IPS DF 4.7 (cell line): ENCODE results near the gene GABRG3.
"Not testable (repeated sequence)": the region's sequence is repeated elsewhere in the genome, so short reads cannot be mapped to it uniquely, and the experiment has no call there.

Experiments
- DNase-seq: peaks from one replicate; pipeline ENCODE4 v3.0.0-alpha.2; 2013; ENCODE audit warnings: low spot score; ENCODE audit errors: extremely low read depth

The GABRG3 gene

GRCh38 chr15:27175472-27176153 lies 204.6 kb downstream of the GABRG3 start:
- peak; percentile 53 for DNase-seq

GRCh38 chr15:27176785-27177406 lies 205.9 kb downstream of the GABRG3 start:
- no peak for DNase-seq

DNA sequence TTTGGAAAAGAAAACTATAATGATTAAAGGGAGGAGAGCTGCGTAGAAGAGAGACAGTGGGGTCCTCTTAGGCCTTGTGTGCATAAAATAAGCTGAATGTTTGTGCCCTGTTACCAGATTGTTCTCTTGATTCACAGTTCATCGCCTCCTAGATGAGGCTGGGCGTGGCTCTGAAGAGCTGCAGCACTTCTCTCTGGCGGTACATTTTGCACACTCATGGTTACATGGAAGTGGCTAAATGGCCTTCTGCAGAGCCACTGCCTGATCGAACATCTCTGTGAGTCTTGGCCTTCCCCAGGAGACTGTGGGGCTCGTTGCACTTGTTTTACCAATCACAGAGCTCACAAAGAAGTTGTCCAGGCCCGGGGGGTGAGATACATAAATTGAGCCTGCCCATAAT lies 208.8 kb downstream of the GABRG3 start:
- no peak for DNase-seq

GRCh38 chr15:27182561-27183110 lies 211.7 kb downstream of the GABRG3 start:
- no peak for DNase-seq

- no peak for DNase-seq
These were observed 212.2 kb downstream of the GABRG3 start for GRCh38 chr15:27183201-27183600.

- not testable (repeated sequence) for DNase-seq
These were observed 220.5 kb downstream of the GABRG3 start for GRCh38 chr15:27191515-27191914.

- no peak for DNase-seq
These were observed 225.7 kb downstream of the GABRG3 start for GRCh38 chr15:27196691-27197090.

DNA sequence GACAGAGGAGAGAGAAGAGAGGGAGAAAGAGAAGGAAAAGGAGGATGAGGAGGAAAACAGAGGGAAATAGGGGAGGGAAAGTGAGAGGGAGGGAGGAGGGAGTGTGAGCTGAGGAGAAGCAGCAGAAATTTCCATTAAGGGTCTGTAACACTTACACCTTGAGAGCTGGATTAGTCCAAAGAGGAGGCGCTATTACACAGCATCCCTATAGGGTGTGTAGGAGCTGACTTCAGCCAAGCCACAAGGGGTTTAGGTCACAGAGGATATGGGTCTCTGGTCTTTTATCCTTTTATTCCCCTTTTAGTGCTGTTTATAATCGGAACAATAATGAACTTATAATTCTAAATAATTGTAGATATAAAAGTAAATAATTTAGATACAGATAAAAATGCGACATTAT lies 230.4 kb downstream of the GABRG3 start:
- no peak for DNase-seq

GRCh38 chr15:27210176-27210575 lies 239.2 kb downstream of the GABRG3 start:
- DNase-seq: no peak

DNA sequence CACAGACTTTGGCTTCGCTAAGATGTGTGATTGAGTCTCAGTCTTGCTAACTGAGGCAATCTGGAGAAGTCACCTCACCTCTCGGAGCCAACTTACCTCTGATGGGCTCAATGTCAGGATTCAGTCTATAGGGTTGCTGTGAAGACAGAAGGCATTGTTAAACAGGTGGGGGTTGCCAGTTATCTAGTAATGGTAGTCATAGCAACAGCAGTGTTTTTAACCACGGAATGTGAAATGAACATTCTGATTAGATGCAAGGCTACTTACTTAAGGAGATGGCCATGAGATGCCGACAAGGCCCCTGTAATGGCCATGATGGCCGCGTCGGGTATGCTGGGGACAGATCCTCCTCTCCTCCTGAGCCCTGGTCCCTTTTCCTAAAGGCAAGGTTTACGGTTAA lies 243.1 kb downstream of the GABRG3 start:
- DNase-seq: no peak

- DNase-seq: no peak
These were observed 244.0 kb downstream of the GABRG3 start for GRCh38 chr15:27214961-27215360.

DNA sequence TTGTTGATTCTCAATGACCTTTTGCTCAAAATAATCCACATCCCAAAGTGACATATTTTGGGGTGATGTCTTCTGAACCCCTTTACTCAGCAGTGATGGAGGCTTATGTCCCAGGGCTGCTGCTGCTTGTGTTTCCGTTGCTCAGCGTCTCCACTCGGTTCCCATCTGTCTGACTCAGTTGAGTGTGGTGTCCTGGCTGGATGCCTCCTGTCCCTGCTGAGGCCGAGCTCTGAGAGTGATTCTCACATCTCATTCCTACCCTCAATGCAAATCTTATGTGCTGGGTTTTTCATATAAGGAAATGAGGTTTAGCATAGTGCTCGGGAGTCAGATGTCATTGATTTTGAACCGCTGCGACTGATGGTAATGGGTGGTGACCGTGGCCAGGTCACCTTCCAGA lies 247.4 kb downstream of the GABRG3 start:
- DNase-seq: no peak

DNA sequence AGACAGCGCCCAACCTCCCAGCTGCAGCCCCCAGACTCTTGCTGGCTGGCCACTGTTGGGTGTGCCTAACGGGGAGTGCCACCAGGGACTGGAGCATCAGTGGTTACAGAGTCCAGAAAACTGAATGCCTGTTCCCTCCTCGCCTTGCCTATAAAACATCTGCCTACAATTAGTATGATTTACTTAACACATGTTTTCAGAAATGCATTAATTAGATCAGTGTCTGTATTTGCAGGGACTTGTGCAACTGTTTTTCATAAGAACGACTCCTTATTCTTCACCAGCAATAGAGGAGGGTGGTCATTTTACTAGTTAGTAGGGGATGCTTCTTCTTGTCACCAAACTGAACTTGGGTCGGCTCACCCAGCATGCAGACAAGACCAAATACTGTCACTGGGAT lies 248.7 kb downstream of the GABRG3 start:
- DNase-seq: no peak

DNA sequence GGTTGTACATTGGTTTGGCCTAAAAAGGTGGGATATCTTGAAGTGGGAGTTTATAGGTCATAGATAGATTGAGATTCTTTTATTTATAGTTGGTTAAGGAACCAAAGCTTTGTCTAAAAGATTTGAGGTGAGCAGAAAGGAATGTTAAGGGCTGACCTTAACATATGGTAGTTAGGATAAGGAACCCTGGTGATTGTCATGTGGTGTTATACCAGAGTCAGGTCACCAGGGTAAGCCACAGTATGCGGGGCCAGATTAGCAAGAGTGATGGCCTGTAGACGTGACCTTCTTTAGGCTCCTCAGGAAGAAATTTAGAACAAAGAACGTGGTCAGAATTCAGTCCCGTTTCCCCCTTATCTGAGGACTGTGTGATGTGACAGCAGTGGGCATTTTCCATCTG lies 249.2 kb downstream of the GABRG3 start:
- DNase-seq: no peak

- no peak for DNase-seq
These were observed 251.5 kb downstream of the GABRG3 start for GRCh38 chr15:27222479-27222878.

GRCh38 chr15:27223179-27223578 lies 252.2 kb downstream of the GABRG3 start:
- no peak for DNase-seq

DNA sequence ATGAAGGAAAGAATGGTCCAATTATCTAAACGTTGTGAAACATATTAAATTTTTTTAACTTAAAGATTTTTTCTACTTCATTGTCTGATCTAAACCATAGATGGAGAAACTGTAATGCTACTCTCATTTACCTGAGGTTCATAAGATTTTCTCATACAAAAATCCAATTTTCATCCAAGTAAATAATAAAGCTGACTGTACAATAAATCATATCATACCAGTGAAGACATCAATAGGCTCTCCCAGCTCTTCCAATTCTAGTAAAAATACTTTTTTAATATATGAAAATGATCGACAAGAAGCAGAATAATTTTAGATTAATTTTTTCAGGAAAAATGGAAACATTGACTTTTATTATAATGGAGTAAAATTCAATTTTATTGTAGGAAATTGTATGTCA lies 260.8 kb downstream of the GABRG3 start:
- no peak for DNase-seq

GRCh38 chr15:27232876-27233275 lies 261.9 kb downstream of the GABRG3 start:
- DNase-seq: no peak

- no peak for DNase-seq
These were observed 263.6 kb downstream of the GABRG3 start for GRCh38 chr15:27234593-27234992.

GRCh38 chr15:27235161-27235560 lies 264.2 kb downstream of the GABRG3 start:
- DNase-seq: no peak

DNA sequence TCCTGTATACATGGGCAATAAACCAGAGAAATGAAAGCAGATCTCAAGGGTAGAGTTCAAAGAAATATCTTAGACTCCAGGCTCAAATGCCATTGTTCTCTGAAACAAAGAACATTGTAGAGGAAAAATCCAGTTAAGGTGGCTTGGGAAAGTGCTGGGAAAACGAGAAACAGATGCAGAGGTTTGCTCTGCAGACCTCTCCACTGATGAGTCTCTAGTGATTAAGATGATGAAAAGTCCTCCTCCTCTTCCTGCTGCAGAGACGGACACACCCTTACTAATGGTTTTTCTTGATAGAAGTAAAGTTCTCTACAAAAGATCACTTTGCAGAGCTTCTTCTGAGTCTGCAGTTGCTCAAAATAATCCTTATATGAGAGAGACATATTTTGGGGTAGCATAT lies 264.7 kb downstream of the GABRG3 start:
- no peak for DNase-seq

- DNase-seq: no peak
These were observed 266.4 kb downstream of the GABRG3 start for GRCh38 chr15:27237319-27237939.

GRCh38 chr15:27238209-27238608 lies 267.2 kb downstream of the GABRG3 start:
- DNase-seq: no peak
